Ammon's horn (tissue), 1 donor: ENCODE data around the gene JMJD1C.
"Not testable (repeated sequence)": the region's sequence is repeated elsewhere in the genome, so short reads cannot be mapped to it uniquely, and the experiment has no call there.

ENCODE experiments used
- DNase-seq: peaks from one replicate; pipeline ENCODE4 v3.0.0-alpha.2; 2016; ENCODE audit warnings: low spot score

JMJD1C gene

DNA sequence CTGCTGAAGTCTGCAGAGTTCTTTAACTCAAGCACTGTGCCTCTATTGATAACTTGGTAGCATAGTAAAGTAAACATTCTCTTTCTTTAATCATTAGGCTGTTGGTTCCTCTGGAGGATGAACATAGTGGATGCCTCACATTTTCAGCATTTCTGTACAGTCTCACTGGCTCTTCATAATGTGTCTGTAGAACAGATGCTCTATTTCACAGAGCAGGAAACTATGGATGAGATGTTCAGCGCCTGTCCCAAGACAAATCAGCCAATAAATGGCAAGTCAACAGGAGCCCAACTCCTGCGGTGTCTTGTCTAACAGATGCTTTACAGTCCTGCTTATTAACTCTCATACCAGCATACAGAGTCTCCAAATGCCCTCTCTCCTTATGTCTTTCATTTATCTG, 296.2 kb downstream of the JMJD1C start:
- no peak for DNase-seq

GRCh38 chr10:63168821-63169462, 296.8 kb downstream of the JMJD1C start:
- no peak for DNase-seq

GRCh38 chr10:63166742-63167258, 299.0 kb downstream of the JMJD1C start:
- peak; percentile 79 for DNase-seq

- DNase-seq: no peak
Observed at GRCh38 chr10:63165249-63165648, 300.5 kb downstream of the JMJD1C start.

GRCh38 chr10:63164166-63164623, 301.6 kb downstream of the JMJD1C start:
- no peak for DNase-seq

- DNase-seq: no peak
Observed at GRCh38 chr10:63161592-63161991, 304.2 kb downstream of the JMJD1C start.

- peak; percentile 95 for DNase-seq
Observed at GRCh38 chr10:63157845-63158624, 307.7 kb downstream of the JMJD1C start.

DNA sequence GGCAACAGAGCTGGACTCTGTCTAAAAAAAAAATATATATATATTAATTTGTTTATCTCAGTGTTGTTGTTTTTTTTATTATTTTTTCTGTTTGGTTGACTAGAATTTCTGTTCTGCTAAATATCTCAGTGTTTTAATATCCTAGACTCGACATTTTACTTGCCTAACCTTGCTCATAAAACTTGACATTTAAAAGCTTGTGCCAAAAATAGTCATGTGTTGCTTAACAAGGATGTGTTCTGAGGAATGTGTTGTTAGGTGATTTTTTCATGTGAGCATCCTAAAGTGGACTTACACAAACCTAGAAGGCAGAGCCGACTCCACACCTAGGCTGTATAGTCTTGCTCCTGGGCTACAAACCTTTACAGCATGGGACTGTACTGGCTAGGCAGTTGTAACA, 309.5 kb downstream of the JMJD1C start:
- DNase-seq: no peak

- no peak for DNase-seq
Observed at GRCh38 chr10:63155388-63156020, 310.3 kb downstream of the JMJD1C start.

DNA sequence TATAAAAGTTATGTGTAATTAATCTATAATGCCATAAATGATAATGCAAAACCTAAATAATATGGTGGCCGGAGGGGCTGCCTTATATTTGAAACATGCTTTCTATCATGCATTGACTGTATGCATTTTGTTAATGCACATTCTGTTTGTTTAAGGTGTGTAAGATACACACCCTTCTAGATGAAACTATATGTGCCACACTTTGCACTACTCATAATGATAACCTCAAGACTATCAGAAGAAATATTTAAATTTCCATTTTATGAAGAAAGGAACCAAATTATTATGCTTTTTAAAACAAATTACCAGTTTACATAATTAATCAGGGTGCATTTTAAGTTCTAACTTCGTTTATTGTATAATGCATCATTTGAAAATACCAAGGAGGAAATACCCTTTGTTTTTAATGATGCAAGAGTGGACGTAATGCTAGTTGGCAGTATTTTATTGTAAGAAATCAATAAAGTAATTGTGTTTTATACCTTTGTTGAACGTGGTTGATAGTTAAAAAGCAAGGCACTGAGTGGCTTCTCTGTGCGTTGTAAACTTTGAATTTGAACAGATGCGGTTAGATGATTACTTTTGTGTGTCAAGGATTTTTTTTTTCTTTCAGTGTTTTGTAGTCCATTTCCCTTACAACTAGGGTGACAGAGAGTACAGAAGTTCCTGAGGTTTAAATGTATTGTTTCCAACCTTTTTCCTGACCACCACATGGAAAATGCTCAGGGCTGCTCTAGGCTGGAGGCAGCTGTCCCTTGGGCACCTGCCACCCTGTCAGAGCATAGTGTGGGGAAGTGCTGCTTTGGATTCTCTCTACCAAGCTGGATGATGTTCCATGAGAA, 311.0 kb downstream of the JMJD1C start:
- no peak for DNase-seq

DNA sequence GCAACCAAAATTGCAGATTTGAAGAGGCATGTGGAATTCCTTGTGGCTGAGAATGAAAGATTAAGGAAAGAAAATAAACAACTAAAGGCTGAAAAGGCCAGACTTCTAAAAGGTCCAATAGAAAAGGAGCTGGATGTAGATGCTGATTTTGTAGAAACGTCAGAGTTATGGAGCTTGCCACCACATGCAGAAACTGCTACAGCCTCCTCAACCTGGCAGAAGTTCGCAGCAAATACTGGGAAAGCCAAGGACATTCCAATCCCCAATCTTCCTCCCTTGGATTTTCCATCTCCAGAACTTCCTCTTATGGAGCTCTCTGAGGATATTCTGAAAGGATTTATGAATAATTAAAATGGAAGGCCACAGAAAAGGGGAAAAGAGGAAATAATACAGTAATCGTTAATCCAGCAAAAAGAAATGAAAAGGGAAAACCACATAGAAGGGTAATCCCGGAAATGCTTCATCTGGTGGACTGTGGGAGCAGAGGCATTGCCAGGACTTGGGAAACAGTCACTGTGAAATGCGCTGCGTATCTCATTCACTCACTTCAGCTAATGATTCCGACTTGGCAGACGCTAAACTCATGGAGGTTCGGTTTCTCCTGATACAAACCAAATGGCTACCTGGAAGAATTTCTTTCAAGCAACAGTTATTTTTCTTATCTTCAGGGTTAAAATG, 311.8 kb downstream of the JMJD1C start:
- not testable (repeated sequence) for DNase-seq

DNA sequence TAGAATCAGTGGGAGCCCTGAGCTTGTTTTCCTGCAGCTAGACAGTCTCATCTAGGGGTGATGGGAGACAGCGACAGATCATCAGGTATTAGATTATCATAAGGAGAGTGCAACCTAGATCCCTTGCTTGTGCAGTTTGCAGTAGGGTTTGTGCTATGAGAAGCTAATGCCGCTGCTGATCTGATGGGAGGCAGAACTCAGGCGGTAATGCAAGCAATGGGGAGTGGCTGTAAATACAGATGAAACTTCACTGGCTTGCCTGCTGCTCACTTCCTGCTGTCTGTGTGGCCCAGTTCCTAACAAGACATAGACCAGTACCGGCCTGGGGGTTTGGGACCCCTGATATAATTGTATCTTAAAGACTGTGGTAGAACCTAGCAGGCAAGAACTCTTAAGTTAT, 315.0 kb downstream of the JMJD1C start:
- no peak for DNase-seq

GRCh38 chr10:63146503-63146902, 319.3 kb downstream of the JMJD1C start:
- DNase-seq: no peak

DNA sequence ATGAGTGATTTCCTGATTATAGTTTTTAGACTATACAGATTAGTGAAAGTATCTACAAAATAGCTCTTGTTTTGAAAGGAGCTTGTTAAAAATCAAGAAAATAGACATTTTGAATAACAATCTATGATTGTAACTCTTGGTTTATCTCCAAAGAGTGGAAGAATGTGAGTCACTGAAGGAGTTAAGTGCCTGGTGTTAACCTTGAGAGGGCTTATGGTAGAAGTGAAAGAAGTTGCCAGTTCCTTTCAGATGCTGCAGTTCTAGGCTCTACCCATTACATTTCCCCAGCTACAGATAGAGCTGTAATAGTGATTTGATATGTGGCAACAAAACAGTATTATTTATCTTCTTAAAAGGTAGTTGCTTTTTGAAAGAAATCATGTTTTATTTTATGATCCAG, 320.0 kb downstream of the JMJD1C start:
- DNase-seq: no peak

DNA sequence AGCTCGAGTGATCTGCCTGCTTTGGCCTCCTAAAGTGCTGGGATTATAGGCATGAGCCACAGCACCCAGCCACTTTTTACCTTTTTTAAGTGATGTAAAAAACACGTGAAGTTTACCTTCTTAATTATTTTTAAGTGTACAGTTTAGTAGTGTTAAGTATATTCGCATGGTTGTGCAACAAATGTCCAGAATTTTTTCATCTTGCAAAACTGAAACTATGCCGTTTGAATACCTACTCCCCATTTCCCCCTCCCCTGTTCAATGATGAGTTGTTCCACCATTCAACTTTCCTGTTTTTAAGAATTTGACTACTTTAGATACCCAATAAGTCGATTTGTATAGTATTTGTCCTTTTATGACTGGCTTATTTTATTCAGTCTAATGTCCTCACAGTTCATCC, 321.8 kb downstream of the JMJD1C start:
- DNase-seq: no peak

DNA sequence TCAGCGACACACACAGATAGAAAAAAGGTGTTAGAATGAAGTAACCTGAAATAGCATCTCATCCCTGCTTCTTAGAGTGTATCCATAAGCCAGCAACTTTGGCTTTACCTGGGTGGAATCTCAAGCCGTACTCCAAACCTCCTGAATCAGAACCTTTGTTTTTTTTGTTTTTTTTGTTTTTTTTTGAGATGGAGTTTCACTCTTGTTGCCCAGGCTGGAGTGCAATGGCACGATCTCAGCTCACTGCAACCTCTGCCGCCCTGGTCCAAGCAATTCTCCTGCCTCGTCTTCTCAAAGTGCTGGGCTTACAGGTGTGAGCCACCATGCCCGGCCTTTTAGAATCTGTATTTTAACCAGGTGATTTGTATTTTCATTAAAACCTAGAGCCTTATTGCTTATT, 323.6 kb downstream of the JMJD1C start:
- DNase-seq: no peak

DNA sequence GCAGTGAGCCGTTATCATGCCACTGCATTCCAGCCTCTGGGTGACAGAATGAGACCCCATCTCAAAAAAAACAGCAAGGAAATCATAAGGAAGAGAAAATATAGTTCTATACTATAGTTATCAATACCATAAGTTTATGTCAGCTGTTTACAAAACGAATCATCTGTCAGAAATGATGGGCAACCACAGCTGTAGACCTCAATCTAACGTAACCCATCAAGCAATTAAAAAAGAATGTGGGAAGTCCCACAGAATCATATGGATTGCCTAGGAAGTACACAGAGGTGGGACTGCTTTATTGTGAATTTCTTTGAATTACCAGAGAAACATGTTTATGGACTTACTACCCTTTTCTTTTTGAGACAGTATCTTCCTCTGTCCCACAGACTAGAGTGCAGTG, 325.7 kb downstream of the JMJD1C start:
- DNase-seq: no peak

GRCh38 chr10:63137306-63137705, 328.5 kb downstream of the JMJD1C start:
- no peak for DNase-seq

- peak; percentile 31 for DNase-seq
Observed at GRCh38 chr10:63133821-63134557, 331.8 kb downstream of the JMJD1C start.

- peak; percentile 98 for DNase-seq
Observed at GRCh38 chr10:63133056-63133820, 332.5 kb downstream of the JMJD1C start, which contains the start of gene NRBF2. NRBF2 (plus strand) TSS chr10:63133328; CDS start chr10:63133471, 143 bp downstream.
